Right atrium auricular region (tissue), 2 donors: ENCODE data around the gene HS6ST3. TPM values are rescaled to one million over a fixed set of nuclear protein-coding genes. Genes with fewer than 3 reads are reported as not detected.

ENCODE experiments used
- microRNA-seq, 2 donors: library from miRNA; unstranded; fragments of <30 nt; microRNA quantifications; one replicate each; pipeline ENCODE4, GENCODE V29; 2016 to 2017; ENCODE audit warnings: borderline number of aligned reads in 2 of 2, borderline replicate concordance in 1 of 2
- total RNA-seq, 2 donors: library from RNA; depleted of rRNA; stranded (reverse); fragments of >200 nt; gene quantifications; one replicate each; pipeline ENCODE4 v1.1.0, GENCODE V29; 2016

Gene HS6ST3
- total RNA-seq, 2 donors from 2014 or later = 0.59 to 3.1 TPM

Small RNA genes within 50 kb of the gene (microRNA-seq; reads per million reads assigned to microRNA genes)
- 0 reads per million in 2 donors for gene MIR4501

Other genes starting within 250 kb of the HS6ST3 start
- gene UGGT2, start 36.7 kb upstream of the HS6ST3 start, total RNA-seq = 10 to 100 TPM; 17.3 to 25.6 TPM